Measurements from ENCODE around the gene NUTM2E.
"Not testable (repeated sequence)": the region's sequence is repeated elsewhere in the genome, so short reads cannot be mapped to it uniquely, and the experiment has no call there.

NUTM2E gene

GRCh38 chr10:79862269-79862668 lies 35.7 kb downstream of the NUTM2E start:
- not testable (repeated sequence) for H3K27ac ChIP-seq, H3K4me3 ChIP-seq

- H3K4me3 ChIP-seq, H3K27ac ChIP-seq: not testable (repeated sequence)
These were observed 36.3 kb downstream of the NUTM2E start for GRCh38 chr10:79862803-79863202.

GRCh38 chr10:79866903-79867551 lies 40.5 kb downstream of the NUTM2E start:
- H3K27ac ChIP-seq, H3K4me3 ChIP-seq: not testable (repeated sequence)

- not testable (repeated sequence) for H3K27ac ChIP-seq, H3K4me3 ChIP-seq
These were observed 41.5 kb downstream of the NUTM2E start for GRCh38 chr10:79868023-79868422.

GRCh38 chr10:79869439-79870097 lies 43.0 kb downstream of the NUTM2E start:
- H3K27ac ChIP-seq, H3K4me3 ChIP-seq: not testable (repeated sequence)

GRCh38 chr10:79871729-79872128 lies 45.2 kb downstream of the NUTM2E start:
- H3K4me3 ChIP-seq = not testable (repeated sequence)

More at GRCh38 chr10:79871729-79872128, 45.2 kb downstream of the NUTM2E start:
- not testable (repeated sequence) for H3K27ac ChIP-seq
